Placental epithelial cell (primary cell): ENCODE results near the gene SULT1B1. TPM values are rescaled to one million over a fixed set of nuclear protein-coding genes. Genes with fewer than 3 reads are reported as not detected.

Source experiments
- total RNA-seq: library from RNA; depleted of rRNA; stranded (reverse); fragments of >200 nt; gene quantifications from 2 replicates; pipeline ENCODE4 v1.2.3, GENCODE V29; 2012

The SULT1B1 gene
- not detected in 2 replicates for total RNA-seq

DNA sequence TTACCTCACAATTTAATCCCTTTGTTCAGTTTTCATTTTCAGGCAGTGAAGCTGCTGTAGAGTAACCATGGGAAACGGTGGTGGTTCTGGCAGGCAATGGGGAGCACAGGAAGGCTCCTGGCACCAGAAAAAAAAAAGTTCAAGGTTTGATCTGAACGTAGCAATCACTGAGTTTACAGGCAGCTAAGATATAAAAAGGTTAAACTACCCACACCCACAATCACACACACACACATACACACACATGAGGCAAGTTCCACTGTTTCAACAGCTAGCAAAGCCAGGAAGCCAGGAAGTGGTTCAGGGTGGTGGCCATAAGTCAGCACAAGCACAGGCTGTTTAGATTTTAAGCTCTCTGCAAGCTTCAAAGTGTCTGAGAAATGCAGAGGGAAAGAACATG, at the start of gene SULT1B1:
TSS of gene SULT1B1 (minus strand) at position 166 of the 400 bp plus-strand sequence. CDS start 5,403 bp downstream, outside the sequence.

Other genes starting within 250 kb of the SULT1B1 start
- gene UGT2A2, start 121.0 kb downstream of the SULT1B1 start, total RNA-seq: not detected in 2 replicates
- not detected in 2 replicates for gene UGT2A1, start 107.4 kb downstream of the SULT1B1 start, total RNA-seq
- not detected in 2 replicates for gene SULT1E1, start 99.5 kb upstream of the SULT1B1 start, total RNA-seq
- not detected in 2 replicates for gene CSN1S1, start 170.4 kb upstream of the SULT1B1 start, total RNA-seq
- not detected in 2 replicates for gene CSN2, start 205.1 kb upstream of the SULT1B1 start, total RNA-seq
- not detected in 2 replicates for gene STATH, start 235.3 kb upstream of the SULT1B1 start, total RNA-seq